Type B pancreatic cell (in vitro differentiated cells): Measurements from ENCODE around the gene TAF3. TPM values are rescaled to one million over a fixed set of nuclear protein-coding genes. Genes with fewer than 3 reads are reported as not detected.
A peak's percentile ranks its signal among the peaks of the same experiment; 100 is the strongest.

Source experiments
- DNase-seq: peaks from one replicate; pipeline ENCODE4 v3.0.0; 2021; ENCODE audit warnings: mixed read lengths; ENCODE audit not compliant: unreplicated experiment; ENCODE audit errors: extremely low spot score
- H3K27ac Mint-ChIP-seq: 2 replicates; pipeline ENCODE4 v1.8.0; 2021; ENCODE audit warnings: mild to moderate bottlenecking, mixed read lengths
- H3K27me3 Mint-ChIP-seq: 2 replicates; pipeline ENCODE4 v1.8.0; 2021; ENCODE audit warnings: mixed read lengths
- H3K36me3 Mint-ChIP-seq: 2 replicates; pipeline ENCODE4 v1.8.0; 2021; ENCODE audit warnings: mixed read lengths
- H3K4me1 Mint-ChIP-seq: one replicate; pipeline ENCODE4 v1.8.0; 2021; ENCODE audit warnings: mixed read lengths; ENCODE audit not compliant: unreplicated experiment
- H3K4me3 Mint-ChIP-seq: 2 replicates; pipeline ENCODE4 v1.8.0; 2021; ENCODE audit warnings: mild to moderate bottlenecking, mixed read lengths
- H3K9me3 Mint-ChIP-seq: 2 replicates; pipeline ENCODE4 v1.8.0; 2021; ENCODE audit warnings: mixed read lengths
- CTCF ChIP-seq: fragments of 200-600 bp; sonication (generic); conservative IDR thresholded peaks from 2 replicates; pipeline ENCODE4 v1.5.0; 2021; ENCODE audit warnings: antibody characterized with exemption, mild to moderate bottlenecking
- total RNA-seq: library from RNA; stranded (reverse); gene quantifications from 2 replicates; pipeline ENCODE4 v1.2.1, GENCODE V29; 2021; ENCODE audit warnings: low replicate concordance

The TAF3 gene
- total RNA-seq, 1 donor from 2014 or later = 9.9 TPM

GRCh38 chr10:7853890-7854289 is 35.6 kb downstream of the TAF3 start:
- Mint-ChIP-seq H3K27me3 (no peaks in the 10 kb centered on the region), H3K4me3 (peak overlapping the region; percentile 15), H3K4me1 (peaks cover 18% of the 10 kb centered on the region), H3K9me3 (no peaks in the 10 kb centered on the region), H3K36me3 (peaks cover 10% of the 10 kb centered on the region), H3K27ac (no peak overlapping the region)
- DNase-seq = no peak
- no peak for TF ChIP-seq CTCF

GRCh38 chr10:7855205-7855604 is 36.9 kb downstream of the TAF3 start:
- Mint-ChIP-seq H3K9me3 (no peaks in the 10 kb centered on the region), H3K27ac (no peak overlapping the region)
- no peak for DNase-seq

GRCh38 chr10:7856678-7857077 is 38.4 kb downstream of the TAF3 start:
- Mint-ChIP-seq H3K27ac (no peak overlapping the region), H3K27me3 (no peaks in the 10 kb centered on the region), H3K4me1 (peaks cover 18% of the 10 kb centered on the region), H3K36me3 (peaks cover 13% of the 10 kb centered on the region), H3K4me3 (no peak overlapping the region), H3K9me3 (peaks cover 4% of the 10 kb centered on the region)
- TF ChIP-seq CTCF = no peak
- DNase-seq = no peak

More at GRCh38 chr10:7855205-7855604, 36.9 kb downstream of the TAF3 start:
- H3K4me3 Mint-ChIP-seq = no peak overlapping the region
- no peak for TF ChIP-seq CTCF
- H3K27me3 Mint-ChIP-seq = no peaks in the 10 kb centered on the region
- peaks cover 18% of the 10 kb centered on the region for H3K4me1 Mint-ChIP-seq
- peaks cover 10% of the 10 kb centered on the region for H3K36me3 Mint-ChIP-seq

GRCh38 chr10:7857262-7857661 is 39.0 kb downstream of the TAF3 start:
- peak overlapping the region; percentile 17 for H3K4me3 Mint-ChIP-seq
- peaks cover 18% of the 10 kb centered on the region for H3K4me1 Mint-ChIP-seq
- H3K36me3 Mint-ChIP-seq = peaks cover 17% of the 10 kb centered on the region
- no peak for TF ChIP-seq CTCF
- H3K27me3 Mint-ChIP-seq = no peaks in the 10 kb centered on the region
- H3K27ac Mint-ChIP-seq = no peak overlapping the region
- DNase-seq = no peak
- H3K9me3 Mint-ChIP-seq = peaks cover 7% of the 10 kb centered on the region

- no peak for TF ChIP-seq CTCF
- H3K27ac Mint-ChIP-seq = no peak overlapping the region
- H3K4me3 Mint-ChIP-seq = no peak overlapping the region
- no peak for DNase-seq
- peaks cover 15% of the 10 kb centered on the region for H3K4me1 Mint-ChIP-seq
- H3K36me3 Mint-ChIP-seq = peaks cover 34% of the 10 kb centered on the region
- H3K27me3 Mint-ChIP-seq = no peaks in the 10 kb centered on the region
- peaks cover 22% of the 10 kb centered on the region for H3K9me3 Mint-ChIP-seq
Measured at GRCh38 chr10:7861509-7862120, 43.3 kb downstream of the TAF3 start.
